ENCODE measurements around the gene ZNF805.
"Not testable (repeated sequence)": the region's sequence is repeated elsewhere in the genome, so short reads cannot be mapped to it uniquely, and the experiment has no call there.

ZNF805 gene

GRCh38 chr19:57240311-57241090 is at the start of gene ZNF805:
Gene ZNF805 (plus strand): TSS chr19:57240632. CDS start chr19:57240892, 260 bp downstream.
- peak within 1 kb of the TSS; percentile 94 for H3K4me3 ChIP-seq (ENCODE audit: low read depth, low read length)

- H3K4me3 ChIP-seq (ENCODE audit: low read depth, low read length): peak within 1 kb of the TSS; percentile 97
Measured at GRCh38 chr19:57191141-57192076, 49.0 kb upstream of the ZNF805 start, which contains the start of gene ZNF264. Gene ZNF264 (plus strand): TSS chr19:57191500. CDS start chr19:57191914, 414 bp downstream.

- peak overlapping the region; percentile 97 for H3K4me3 ChIP-seq (ENCODE audit: low read depth, low read length)
Measured at GRCh38 chr19:57192077-57192420, 48.4 kb upstream of the ZNF805 start.

GRCh38 chr19:57192993-57193392 is 47.4 kb upstream of the ZNF805 start:
- H3K4me3 ChIP-seq (ENCODE audit: low read depth, low read length): no peak overlapping the region

GRCh38 chr19:57197874-57198273 is 42.6 kb upstream of the ZNF805 start:
- H3K4me3 ChIP-seq (ENCODE audit: low read depth, low read length): not testable (repeated sequence)

- no peak overlapping the region for H3K4me3 ChIP-seq (ENCODE audit: low read depth, low read length)
Measured at GRCh38 chr19:57202160-57202559, 38.3 kb upstream of the ZNF805 start.

GRCh38 chr19:57210381-57210780 is 30.1 kb upstream of the ZNF805 start:
- no peak overlapping the region for H3K4me3 ChIP-seq (ENCODE audit: low read depth, low read length)

GRCh38 chr19:57212109-57212508 is 28.3 kb upstream of the ZNF805 start:
- no peak overlapping the region for H3K4me3 ChIP-seq (ENCODE audit: low read depth, low read length)

- H3K4me3 ChIP-seq (ENCODE audit: low read depth, low read length): no peak overlapping the region
Measured at GRCh38 chr19:57227502-57227901, 12.9 kb upstream of the ZNF805 start.

GRCh38 chr19:57231686-57232085 is 8.7 kb upstream of the ZNF805 start:
- H3K4me3 ChIP-seq (ENCODE audit: low read depth, low read length): peak overlapping the region; percentile 8

- H3K4me3 ChIP-seq (ENCODE audit: low read depth, low read length): no peak overlapping the region
Measured at GRCh38 chr19:57233207-57233606, 7.2 kb upstream of the ZNF805 start.

- H3K4me3 ChIP-seq (ENCODE audit: low read depth, low read length): peak overlapping the region; percentile 94
Measured at GRCh38 chr19:57239982-57240310, 486 bp upstream of the ZNF805 start.

GRCh38 chr19:57241176-57241575 is 744 bp downstream of the ZNF805 start:
- peak overlapping the region; percentile 94 for H3K4me3 ChIP-seq (ENCODE audit: low read depth, low read length)

GRCh38 chr19:57242821-57243220 is 2.4 kb downstream of the ZNF805 start:
- H3K4me3 ChIP-seq (ENCODE audit: low read depth, low read length): no peak overlapping the region

GRCh38 chr19:57244513-57244912 is 4.1 kb downstream of the ZNF805 start:
- H3K4me3 ChIP-seq (ENCODE audit: low read depth, low read length): no peak overlapping the region

GRCh38 chr19:57245066-57245465 is 4.6 kb downstream of the ZNF805 start:
- H3K4me3 ChIP-seq (ENCODE audit: low read depth, low read length): no peak overlapping the region

- H3K4me3 ChIP-seq (ENCODE audit: low read depth, low read length): no peak overlapping the region
Measured at GRCh38 chr19:57245959-57246358, 5.5 kb downstream of the ZNF805 start.

GRCh38 chr19:57248646-57249045 is 8.2 kb downstream of the ZNF805 start:
- H3K4me3 ChIP-seq (ENCODE audit: low read depth, low read length): no peak overlapping the region

GRCh38 chr19:57249329-57249728 is 8.9 kb downstream of the ZNF805 start:
- no peak overlapping the region for H3K4me3 ChIP-seq (ENCODE audit: low read depth, low read length)

GRCh38 chr19:57253767-57254166 is 13.3 kb downstream of the ZNF805 start:
- H3K4me3 ChIP-seq (ENCODE audit: low read depth, low read length): not testable (repeated sequence)

- H3K4me3 ChIP-seq (ENCODE audit: low read depth, low read length): no peak overlapping the region
Measured at GRCh38 chr19:57262044-57262443, 21.6 kb downstream of the ZNF805 start.

- H3K4me3 ChIP-seq (ENCODE audit: low read depth, low read length): no peak overlapping the region
Measured at GRCh38 chr19:57263244-57263741, 22.9 kb downstream of the ZNF805 start.
